HCT116 (cell line): ENCODE measurements around the gene RALGPS2. TPM values are rescaled to one million over a fixed set of nuclear protein-coding genes. Genes with fewer than 3 reads are reported as not detected.

ENCODE experiments used
- ATAC-seq: fragments of 200-7000 bp; cut with Tn5 transposase; 2 replicates; pipeline ENCODE4 v1.9.1; 2020; ENCODE audit warnings: mild to moderate bottlenecking, moderate library complexity
- BruUV-seq: library from RNA; stranded (reverse); fragments of 400-500 nt; replicated peaks from 2 replicates; lab custom pipeline; 2021; lab: Mats Ljungman, UMichigan
- CTCF ChIA-PET: fragments of 300-600 bp; sonication (Branson Sonifier 250); formaldehyde crosslinking; loops from one replicate; lab custom pipeline; 2021; ENCODE audit warnings: antibody characterized with exemption; lab: Charles Lee
- POLR2A ChIA-PET: fragments of 300-600, 350-600 bp; sonication (Branson Sonifier 250); formaldehyde crosslinking; loops from one replicate; lab custom pipeline; 2021; ENCODE audit warnings: antibody characterized with exemption; lab: Charles Lee
- RAD21 ChIA-PET, 2 experiments: fragments of 300-600 bp; sonication (Branson Sonifier 250); formaldehyde crosslinking; loops; one replicate each; lab custom pipeline; 2023; ENCODE audit warnings: low total read pairs in 2 of 2; ENCODE audit not compliant: uncharacterized antibody in 2 of 2, unreplicated experiment in 2 of 2, low non-redundant PET in 1 of 2; lab: Charles Lee
- DNase-seq: peaks from one replicate; pipeline ENCODE4 v3.0.0-alpha.2; 2010; ENCODE audit warnings: low read depth, low spot score
- H2AFZ ChIP-seq: fragments of 200-600 bp; shearing (Covaris generic), sonication (generic); 2 replicates; pipeline ENCODE4 v1.6.1; 2017; ENCODE audit warnings: low read depth, mixed run types, mixed read lengths, antibody characterized with exemption, low read length; ENCODE audit not compliant: poor library complexity, severe bottlenecking
- H3K27ac ChIP-seq: 2 replicates; pipeline ENCODE4 v1.5.1; 2012; ENCODE audit warnings: low read depth, low read length
- H3K27me3 ChIP-seq: fragments of 200-600 bp; sonication (generic); 2 replicates; pipeline ENCODE4 v1.6.1; 2016; ENCODE audit warnings: mixed run types, low read length, mixed read lengths; ENCODE audit not compliant: insufficient read depth
- H3K36me3 ChIP-seq, 2 experiments: fragments of 200-500 bp in 1 of 2; fragments of 200-600 bp in 1 of 2; sonication (Bioruptor generic) in 1 of 2; sonication (generic) in 1 of 2; 2 replicates each; pipeline versions ENCODE4 v1.5.1 to v1.6.1; 2014 to 2016; ENCODE audit warnings: low read length in 2 of 2, inconsistent platforms in 1 of 2, mixed read lengths in 1 of 2, mixed run types in 1 of 2; ENCODE audit not compliant: insufficient read depth in 2 of 2, control insufficient read depth in 1 of 2
- H3K4me1 ChIP-seq, 2 experiments: fragments of 200-600 bp in 1 of 2; sonication (generic) in 1 of 2; 2 replicates each; pipeline versions ENCODE4 v1.5.1 to v1.6.1; 2012 to 2017; ENCODE audit warnings: low read length in 2 of 2, inconsistent platforms in 1 of 2, mild to moderate bottlenecking in 1 of 2, mixed read lengths in 1 of 2, mixed run types in 1 of 2, moderate library complexity in 1 of 2; ENCODE audit not compliant: insufficient read depth in 2 of 2, control insufficient read depth in 1 of 2
- H3K4me2 ChIP-seq: fragments of 200-600 bp; sonication (generic); 2 replicates; pipeline ENCODE4 v1.6.1; 2017; ENCODE audit warnings: mixed run types, low read length, mixed read lengths
- H3K4me3 ChIP-seq, 2 experiments: fragments of 200-600 bp in 1 of 2; sonication (generic) in 1 of 2; replicated peaks in 1 of 2; 2 replicates each; pipeline ENCODE4 v1.5.1; 2011 to 2016; ENCODE audit warnings: low read length in 2 of 2, control low read depth in 1 of 2, low read depth in 1 of 2, mild to moderate bottlenecking in 1 of 2, mixed read lengths in 1 of 2, mixed run types in 1 of 2
- H3K79me2 ChIP-seq: fragments of 200-600 bp; sonication (generic); 2 replicates; pipeline ENCODE4 v1.6.1; 2017; ENCODE audit warnings: mild to moderate bottlenecking, mixed run types, low read length, moderate library complexity, mixed read lengths; ENCODE audit not compliant: insufficient read depth
- H3K9ac ChIP-seq: fragments of 200-600 bp; sonication (generic); 2 replicates; pipeline ENCODE4 v1.6.1; 2016; ENCODE audit warnings: low read length, mixed read lengths
- H3K9me2 ChIP-seq: fragments of 200-600 bp; sonication (generic), shearing (Covaris generic); 2 replicates; pipeline ENCODE4 v1.6.1; 2017; ENCODE audit warnings: mixed run types, mild to moderate bottlenecking, moderate library complexity; ENCODE audit not compliant: insufficient read depth
- H3K9me3 ChIP-seq, 2 experiments: fragments of 200-500 bp in 1 of 2; fragments of 200-600 bp in 1 of 2; sonication (Bioruptor generic) in 1 of 2; sonication (generic) in 1 of 2; 2 replicates each; pipeline ENCODE4 v1.6.1; 2014 to 2017; ENCODE audit warnings: low read length in 2 of 2, mixed read lengths in 2 of 2, inconsistent platforms in 1 of 2, low read depth in 1 of 2, mild to moderate bottlenecking in 1 of 2, mixed run types in 1 of 2, moderate library complexity in 1 of 2; ENCODE audit not compliant: control insufficient read depth in 1 of 2, insufficient read depth in 1 of 2
- H4K20me1 ChIP-seq: fragments of 200-600 bp; sonication (generic), shearing (Covaris generic); 2 replicates; pipeline ENCODE4 v1.6.1; 2017; ENCODE audit warnings: mixed run types, mild to moderate bottlenecking, moderate library complexity; ENCODE audit not compliant: insufficient read depth
- CBX3 ChIP-seq: IDR thresholded peaks from 2 replicates; pipeline ENCODE4 v1.6.1; 2012; ENCODE audit warnings: low read depth
- CEBPB ChIP-seq: IDR thresholded peaks from 2 replicates; pipeline ENCODE4 v1.6.1; 2012; ENCODE audit warnings: low read depth
- EGR1 ChIP-seq: IDR thresholded peaks from 2 replicates; pipeline ENCODE4 v1.6.1; 2012; ENCODE audit warnings: low read depth
- ELF1 ChIP-seq: IDR thresholded peaks from 2 replicates; pipeline ENCODE4 v1.6.1; 2012; ENCODE audit warnings: low read depth, borderline replicate concordance
- JUND ChIP-seq: IDR thresholded peaks from 2 replicates; pipeline ENCODE4 v1.6.1; 2012
- POLR2A ChIP-seq: IDR thresholded peaks from 2 replicates; pipeline ENCODE4 v1.7.0; 2011; ENCODE audit warnings: borderline replicate concordance; ENCODE audit not compliant: insufficient read depth, insufficient read length; ENCODE audit errors: extremely low read depth
- RAD21 ChIP-seq: IDR thresholded peaks from 2 replicates; pipeline ENCODE4 v1.6.1; 2012; ENCODE audit warnings: low read depth, mild to moderate bottlenecking
- SRF ChIP-seq: IDR thresholded peaks from 2 replicates; pipeline ENCODE4 v1.6.1; 2012; ENCODE audit warnings: low read depth
- YY1 ChIP-seq: IDR thresholded peaks from 2 replicates; pipeline ENCODE4 v1.6.1; 2011; ENCODE audit warnings: low read length, low read depth, moderate library complexity, mild to moderate bottlenecking; ENCODE audit not compliant: insufficient replicate concordance; ENCODE audit errors: extremely low read depth
- ZFX ChIP-seq: fragments of 450-650 bp; IDR thresholded peaks from 2 replicates; pipeline ENCODE4 v1.6.1; 2017
- intact Hi-C: fragments of 100-400 bp; cut with micrococcal nuclease; formaldehyde crosslinking; loops from 2 replicates; pipeline ENCODE4 v1.10.0; 2022
- total RNA-seq: library from RNA; stranded (reverse); gene quantifications from one replicate; pipeline ENCODE4 v1.2.1, GENCODE V29; 2021; ENCODE audit not compliant: unreplicated experiment
- TF ChIP-seq, protein P1 (sequence below): IDR thresholded peaks from 2 replicates; pipeline ENCODE4 v1.6.1; 2011; ENCODE audit warnings: mild to moderate bottlenecking, low read length, moderate library complexity; ENCODE audit not compliant: insufficient replicate concordance; ENCODE audit errors: extremely low read depth
- TF ChIP-seq, protein P2 (sequence below): IDR thresholded peaks from 2 replicates; pipeline ENCODE4 v1.6.1; 2012
- TF ChIP-seq, protein P3 (sequence below): IDR thresholded peaks from 2 replicates; pipeline ENCODE4 v1.6.1; 2012; ENCODE audit warnings: low read depth

Gene RALGPS2
- total RNA-seq, 1 experiment from 2014 or later = 25.6 TPM

DNA sequence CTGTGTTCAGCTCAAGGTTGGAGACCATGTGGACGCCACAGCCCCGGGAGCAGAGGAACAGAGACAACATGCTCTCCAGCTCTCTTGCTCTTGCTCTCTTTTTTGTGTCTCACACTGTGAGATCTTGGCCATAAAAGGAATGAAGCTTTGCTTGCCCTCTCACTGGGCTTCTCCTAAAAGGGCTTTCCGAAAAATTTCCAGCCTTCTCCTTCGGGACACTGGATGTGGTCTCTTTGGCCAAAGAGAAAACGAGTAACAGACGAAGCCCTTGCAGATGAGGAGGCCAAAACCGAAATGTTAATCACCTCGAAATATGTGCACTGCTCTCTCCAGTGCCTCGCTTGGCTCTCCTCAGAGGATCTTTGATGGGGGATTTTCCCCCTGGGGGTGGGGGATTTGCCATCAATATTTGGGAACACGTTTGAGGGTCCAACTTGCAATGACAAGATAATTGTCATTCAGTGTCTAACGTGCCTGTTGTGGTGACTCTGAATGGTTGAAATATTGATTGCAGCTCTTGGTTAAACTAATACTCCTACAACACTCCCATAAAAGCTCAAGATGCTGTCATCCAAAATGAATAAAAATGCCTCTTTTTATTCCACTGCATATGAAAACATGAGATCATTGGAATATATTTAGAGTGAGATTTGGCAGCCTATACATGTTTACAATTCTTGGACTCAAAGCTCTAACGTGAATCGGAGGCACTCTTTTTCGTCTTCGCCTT is 214.5 kb downstream of the RALGPS2 start:
- H3K36me3 ChIP-seq = no peaks in the 10 kb centered on the region
- H3K4me2 ChIP-seq = no peak overlapping the region
- intact Hi-C loops = no loop called here
- H3K9ac ChIP-seq = no peak overlapping the region
- CTCF ChIA-PET = no interaction called here
- no peaks in the 10 kb centered on the region for H3K4me1 ChIP-seq
- POLR2A ChIA-PET = no interaction called here
- RAD21 ChIA-PET = no interaction called here
- no peak overlapping the region for H2AFZ ChIP-seq
- H3K79me2 ChIP-seq = no peaks in the 10 kb centered on the region
- no peak overlapping the region for H3K4me3 ChIP-seq
- H3K9me2 ChIP-seq = 0 out of 2 replicates have a peak, but pooled peaks cover 4% of the 10 kb centered on the region
- TF ChIP-seq, protein P1, sequence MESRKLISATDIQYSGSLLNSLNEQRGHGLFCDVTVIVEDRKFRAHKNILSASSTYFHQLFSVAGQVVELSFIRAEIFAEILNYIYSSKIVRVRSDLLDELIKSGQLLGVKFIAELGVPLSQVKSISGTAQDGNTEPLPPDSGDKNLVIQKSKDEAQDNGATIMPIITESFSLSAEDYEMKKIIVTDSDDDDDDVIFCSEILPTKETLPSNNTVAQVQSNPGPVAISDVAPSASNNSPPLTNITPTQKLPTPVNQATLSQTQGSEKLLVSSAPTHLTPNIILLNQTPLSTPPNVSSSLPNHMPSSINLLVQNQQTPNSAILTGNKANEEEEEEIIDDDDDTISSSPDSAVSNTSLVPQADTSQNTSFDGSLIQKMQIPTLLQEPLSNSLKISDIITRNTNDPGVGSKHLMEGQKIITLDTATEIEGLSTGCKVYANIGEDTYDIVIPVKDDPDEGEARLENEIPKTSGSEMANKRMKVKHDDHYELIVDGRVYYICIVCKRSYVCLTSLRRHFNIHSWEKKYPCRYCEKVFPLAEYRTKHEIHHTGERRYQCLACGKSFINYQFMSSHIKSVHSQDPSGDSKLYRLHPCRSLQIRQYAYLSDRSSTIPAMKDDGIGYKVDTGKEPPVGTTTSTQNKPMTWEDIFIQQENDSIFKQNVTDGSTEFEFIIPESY = no peak
- TF ChIP-seq ZFX = no peak
- H3K9me3 ChIP-seq = no peaks in the 10 kb centered on the region
- H3K27me3 ChIP-seq = no peaks in the 10 kb centered on the region
- DNase-seq (no peak), ATAC-seq (no peak)
- BruUV-seq = no TSS peak
- H3K27ac ChIP-seq = no peak overlapping the region
- H4K20me1 ChIP-seq = no peaks in the 10 kb centered on the region

DNA sequence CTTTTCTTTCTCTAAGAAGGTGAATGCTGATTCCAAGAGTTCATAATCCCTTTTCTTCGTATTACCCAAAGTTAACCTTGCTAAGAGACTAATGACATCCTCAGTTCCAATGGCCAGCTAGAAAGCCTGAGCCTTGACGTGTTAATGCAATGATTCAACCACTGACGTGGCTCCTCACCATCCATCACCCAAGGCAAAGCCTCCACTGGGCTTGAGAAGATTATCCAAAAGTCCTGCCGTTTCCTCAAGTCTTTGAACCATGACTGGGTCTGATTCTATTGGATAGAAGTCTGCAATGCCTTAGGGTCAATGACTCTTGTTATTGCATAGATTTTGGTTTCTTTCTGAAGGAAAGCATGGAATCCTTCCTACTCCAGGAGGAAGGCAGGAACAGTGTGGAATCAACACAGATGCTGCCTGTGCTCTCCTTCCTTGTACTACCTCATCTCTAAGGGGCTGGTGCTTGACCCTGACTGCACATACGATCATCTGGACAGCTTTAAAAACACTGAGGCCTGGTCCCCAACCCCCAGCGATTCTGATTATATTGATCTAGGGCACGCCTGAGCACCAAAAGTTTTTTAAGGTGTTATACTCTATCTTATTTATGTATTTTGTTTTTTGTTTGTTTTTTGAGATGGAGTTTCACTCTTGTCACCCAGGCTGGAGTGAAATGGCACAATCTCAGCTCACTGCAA is 215.2 kb downstream of the RALGPS2 start:
- H3K9me3 ChIP-seq = no peaks in the 10 kb centered on the region
- H3K36me3 ChIP-seq = no peaks in the 10 kb centered on the region
- H4K20me1 ChIP-seq = no peaks in the 10 kb centered on the region
- H3K27me3 ChIP-seq = no peaks in the 10 kb centered on the region
- H3K9ac ChIP-seq = no peak overlapping the region
- BruUV-seq = no TSS peak
- no peak for ATAC-seq
- CTCF ChIA-PET = no interaction called here
- no peak for DNase-seq
- RAD21 ChIA-PET = no interaction called here
- H3K79me2 ChIP-seq = no peaks in the 10 kb centered on the region
- no peak overlapping the region for H3K4me3 ChIP-seq
- no peaks in the 10 kb centered on the region for H3K4me1 ChIP-seq
- no peak overlapping the region for H3K4me2 ChIP-seq
- no peak overlapping the region for H2AFZ ChIP-seq
- H3K9me2 ChIP-seq = 0 out of 2 replicates have a peak, but pooled peaks cover under 1% of the 10 kb centered on the region
- intact Hi-C loops = no loop called here
- H3K27ac ChIP-seq = no peak overlapping the region
- POLR2A ChIA-PET = no interaction called here
- TF ChIP-seq CBX3 = no peak
- TF ChIP-seq EGR1 = no peak
- no peak for TF ChIP-seq ZFX
- TF ChIP-seq SRF = no peak
- TF ChIP-seq, protein P2, sequence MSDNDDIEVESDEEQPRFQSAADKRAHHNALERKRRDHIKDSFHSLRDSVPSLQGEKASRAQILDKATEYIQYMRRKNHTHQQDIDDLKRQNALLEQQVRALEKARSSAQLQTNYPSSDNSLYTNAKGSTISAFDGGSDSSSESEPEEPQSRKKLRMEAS = no peak
- TF ChIP-seq, protein P3, sequence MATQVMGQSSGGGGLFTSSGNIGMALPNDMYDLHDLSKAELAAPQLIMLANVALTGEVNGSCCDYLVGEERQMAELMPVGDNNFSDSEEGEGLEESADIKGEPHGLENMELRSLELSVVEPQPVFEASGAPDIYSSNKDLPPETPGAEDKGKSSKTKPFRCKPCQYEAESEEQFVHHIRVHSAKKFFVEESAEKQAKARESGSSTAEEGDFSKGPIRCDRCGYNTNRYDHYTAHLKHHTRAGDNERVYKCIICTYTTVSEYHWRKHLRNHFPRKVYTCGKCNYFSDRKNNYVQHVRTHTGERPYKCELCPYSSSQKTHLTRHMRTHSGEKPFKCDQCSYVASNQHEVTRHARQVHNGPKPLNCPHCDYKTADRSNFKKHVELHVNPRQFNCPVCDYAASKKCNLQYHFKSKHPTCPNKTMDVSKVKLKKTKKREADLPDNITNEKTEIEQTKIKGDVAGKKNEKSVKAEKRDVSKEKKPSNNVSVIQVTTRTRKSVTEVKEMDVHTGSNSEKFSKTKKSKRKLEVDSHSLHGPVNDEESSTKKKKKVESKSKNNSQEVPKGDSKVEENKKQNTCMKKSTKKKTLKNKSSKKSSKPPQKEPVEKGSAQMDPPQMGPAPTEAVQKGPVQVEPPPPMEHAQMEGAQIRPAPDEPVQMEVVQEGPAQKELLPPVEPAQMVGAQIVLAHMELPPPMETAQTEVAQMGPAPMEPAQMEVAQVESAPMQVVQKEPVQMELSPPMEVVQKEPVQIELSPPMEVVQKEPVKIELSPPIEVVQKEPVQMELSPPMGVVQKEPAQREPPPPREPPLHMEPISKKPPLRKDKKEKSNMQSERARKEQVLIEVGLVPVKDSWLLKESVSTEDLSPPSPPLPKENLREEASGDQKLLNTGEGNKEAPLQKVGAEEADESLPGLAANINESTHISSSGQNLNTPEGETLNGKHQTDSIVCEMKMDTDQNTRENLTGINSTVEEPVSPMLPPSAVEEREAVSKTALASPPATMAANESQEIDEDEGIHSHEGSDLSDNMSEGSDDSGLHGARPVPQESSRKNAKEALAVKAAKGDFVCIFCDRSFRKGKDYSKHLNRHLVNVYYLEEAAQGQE = no peak
- TF ChIP-seq RAD21 = no peak
- TF ChIP-seq JUND = no peak
- no peak for TF ChIP-seq POLR2A
- no peak for TF ChIP-seq YY1
- no peak for TF ChIP-seq CEBPB
- TF ChIP-seq ELF1 = no peak
